HG03521 (cell line): ENCODE results near the gene MAGI2.

ENCODE experiments used
- ATAC-seq: cut with Tn5 transposase; IDR thresholded peaks from one replicate; pipeline ENCODE4 v1.9.1; 2021; ENCODE audit warnings: mild to moderate bottlenecking, moderate library complexity; ENCODE audit not compliant: unreplicated experiment

The MAGI2 gene

GRCh38 chr7:79453558-79454360 lies at the start of gene MAGI2:
TSS of gene MAGI2 (minus strand) at chr7:79453667. CDS start at chr7:79453320, 347 bp downstream.
- ATAC-seq: no peak

DNA sequence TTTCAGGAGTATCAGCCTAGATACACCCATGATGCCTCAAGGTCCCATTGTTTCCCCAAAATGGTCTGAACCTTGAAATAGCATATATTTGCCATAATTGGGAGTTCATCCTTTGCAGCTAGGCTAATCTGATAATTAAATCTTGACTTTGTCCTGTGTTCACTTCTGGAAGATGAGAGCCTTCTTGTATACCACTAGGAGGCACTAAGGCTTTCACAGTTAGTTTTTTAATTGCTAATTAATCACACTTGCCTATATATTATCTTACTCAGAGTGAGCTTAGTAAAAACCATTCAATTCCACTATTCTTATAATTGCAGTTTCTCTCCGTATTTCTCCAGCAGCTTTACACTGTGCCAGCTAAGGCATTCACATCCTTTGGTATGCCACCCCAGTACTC lies 48.7 kb upstream of the MAGI2 start:
- ATAC-seq: no peak

GRCh38 chr7:79500759-79501158 lies 47.3 kb upstream of the MAGI2 start:
- ATAC-seq: no peak

DNA sequence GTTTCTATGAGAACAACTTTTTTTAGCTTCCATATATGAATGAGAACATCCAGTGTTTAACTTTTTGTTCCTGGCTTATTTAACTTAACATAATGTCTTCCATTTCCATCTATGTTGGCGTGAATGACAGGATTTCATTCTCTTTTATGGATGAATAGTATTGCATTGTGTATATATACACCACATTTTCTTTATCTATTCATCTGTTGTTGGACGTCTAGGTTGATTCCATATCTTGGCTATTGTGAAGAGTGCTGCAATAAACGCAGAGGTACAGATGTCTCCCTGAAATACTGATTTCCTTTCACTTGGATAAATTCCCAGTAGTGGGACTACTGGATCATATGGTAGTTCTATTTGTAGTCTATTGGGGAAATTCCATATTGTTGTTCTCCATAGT lies 44.3 kb upstream of the MAGI2 start:
- ATAC-seq: no peak

DNA sequence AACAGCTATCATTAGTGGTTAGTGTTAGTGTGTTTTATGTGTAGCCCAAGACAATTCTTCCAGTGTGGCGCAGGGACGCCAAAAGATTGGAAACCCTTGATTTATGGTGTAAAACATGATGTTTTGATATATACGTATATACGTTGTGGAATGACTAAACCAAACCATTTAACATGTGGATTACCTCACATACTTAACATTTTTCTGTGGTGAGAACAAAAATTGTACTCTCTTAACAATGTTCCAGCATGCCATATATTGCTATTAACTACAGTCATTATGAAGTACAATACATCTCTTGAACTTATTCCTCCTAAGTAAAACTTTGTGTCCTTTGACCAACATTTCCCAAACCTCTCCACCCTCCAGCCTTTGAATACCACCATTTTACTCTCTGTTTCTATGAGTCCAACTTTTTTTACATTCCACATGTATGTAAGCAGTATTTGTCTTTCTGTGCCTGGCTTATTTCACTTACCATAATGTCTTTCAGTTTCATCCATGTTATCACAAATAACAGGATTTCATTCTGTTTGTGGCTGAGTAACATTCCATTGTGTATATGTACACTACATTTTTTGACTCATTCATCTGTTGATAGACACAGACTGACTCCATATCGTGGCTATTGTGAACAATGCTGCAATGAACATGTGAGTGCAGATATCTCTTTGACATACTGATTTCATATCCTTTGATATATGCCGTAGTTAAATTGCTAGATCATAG lies 42.2 kb upstream of the MAGI2 start:
- no peak for ATAC-seq

DNA sequence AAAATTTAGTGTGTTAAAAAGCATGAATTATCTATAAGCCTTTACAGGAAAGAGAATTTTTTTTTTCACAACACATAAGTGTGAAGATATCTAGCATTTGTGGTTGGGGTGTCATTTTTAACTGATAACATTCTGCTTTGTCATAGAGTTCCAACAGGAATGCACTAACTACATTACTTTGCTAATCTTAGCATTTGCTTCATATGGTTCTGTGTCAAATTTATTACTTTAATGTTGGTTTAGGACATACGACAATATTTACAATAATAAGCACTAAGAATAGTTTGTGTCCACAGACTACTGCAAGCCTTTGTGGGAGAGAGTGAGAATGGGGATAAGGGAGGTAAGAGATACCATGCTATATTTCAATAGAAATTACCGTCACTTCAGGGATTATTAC lies 40.6 kb upstream of the MAGI2 start:
- ATAC-seq: no peak

DNA sequence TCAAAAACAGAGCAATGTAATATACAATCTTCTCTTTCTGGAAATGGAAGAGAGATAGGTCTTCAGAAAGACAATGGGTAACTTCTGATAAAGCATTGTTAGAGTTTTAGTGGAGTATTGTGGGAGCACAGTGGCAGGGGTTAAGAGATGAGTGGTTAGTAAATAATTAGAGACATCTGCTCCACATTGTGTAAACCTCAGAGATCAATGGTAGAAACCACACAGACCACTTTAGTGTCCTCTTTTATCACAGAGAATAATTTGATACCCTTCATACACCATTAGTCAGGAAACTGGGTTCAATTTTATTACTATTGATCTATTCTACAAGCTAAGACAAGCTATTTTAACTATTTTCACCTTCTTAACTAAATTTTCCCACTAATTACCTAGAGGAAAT lies 35.9 kb upstream of the MAGI2 start:
- no peak for ATAC-seq

DNA sequence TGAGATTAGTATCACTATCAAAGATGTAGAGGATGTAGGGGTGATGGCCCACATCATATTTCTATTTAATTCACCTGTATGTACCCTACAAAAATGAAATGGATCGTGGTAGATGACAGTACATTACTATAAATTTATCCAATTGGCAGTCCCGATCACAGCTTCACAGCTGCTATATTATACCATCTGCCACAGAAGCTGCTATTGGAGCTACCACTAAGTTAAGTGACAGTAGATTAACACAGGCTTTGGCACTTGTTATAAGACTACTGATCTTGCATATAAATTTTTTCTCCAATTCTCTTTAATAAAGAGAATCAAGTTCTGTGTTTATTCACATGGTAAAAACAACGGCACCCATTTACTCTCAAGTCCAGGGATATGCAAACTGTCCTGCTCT lies 24.9 kb upstream of the MAGI2 start:
- ATAC-seq: no peak

GRCh38 chr7:79475455-79475854 lies 22.0 kb upstream of the MAGI2 start:
- ATAC-seq: no peak

GRCh38 chr7:79471699-79472098 lies 18.2 kb upstream of the MAGI2 start:
- ATAC-seq: no peak

- no peak for ATAC-seq
Observed at GRCh38 chr7:79471283-79471682, 17.8 kb upstream of the MAGI2 start.

GRCh38 chr7:79465551-79465950 lies 12.1 kb upstream of the MAGI2 start:
- ATAC-seq: no peak

- ATAC-seq: no peak
Observed at GRCh38 chr7:79464051-79464450, 10.6 kb upstream of the MAGI2 start.

- ATAC-seq: no peak
Observed at GRCh38 chr7:79462390-79462789, 8.9 kb upstream of the MAGI2 start.

GRCh38 chr7:79461660-79462059 lies 8.2 kb upstream of the MAGI2 start:
- no peak for ATAC-seq

- ATAC-seq: no peak
Observed at GRCh38 chr7:79459381-79459780, 5.9 kb upstream of the MAGI2 start.

DNA sequence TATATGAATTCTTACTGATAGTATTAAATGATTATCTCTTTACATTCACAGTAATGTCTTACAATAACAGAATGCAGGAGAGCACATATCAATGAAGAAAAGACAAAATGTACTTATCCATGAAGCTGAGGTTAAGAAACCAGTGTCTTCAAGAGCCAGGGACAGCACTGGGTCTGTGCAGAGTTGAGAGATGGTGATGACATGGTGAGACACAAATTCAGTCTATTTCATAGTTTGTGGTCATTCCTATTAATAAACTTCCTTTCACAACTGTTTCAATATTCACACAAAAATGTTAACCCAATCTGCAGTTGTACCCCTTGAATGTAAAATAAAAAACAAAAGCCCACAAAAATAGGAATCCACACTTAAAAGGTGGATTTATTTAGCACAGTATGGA lies 5.3 kb upstream of the MAGI2 start:
- ATAC-seq: no peak

- ATAC-seq: no peak
Observed at GRCh38 chr7:79455173-79455790, 1.8 kb upstream of the MAGI2 start.

DNA sequence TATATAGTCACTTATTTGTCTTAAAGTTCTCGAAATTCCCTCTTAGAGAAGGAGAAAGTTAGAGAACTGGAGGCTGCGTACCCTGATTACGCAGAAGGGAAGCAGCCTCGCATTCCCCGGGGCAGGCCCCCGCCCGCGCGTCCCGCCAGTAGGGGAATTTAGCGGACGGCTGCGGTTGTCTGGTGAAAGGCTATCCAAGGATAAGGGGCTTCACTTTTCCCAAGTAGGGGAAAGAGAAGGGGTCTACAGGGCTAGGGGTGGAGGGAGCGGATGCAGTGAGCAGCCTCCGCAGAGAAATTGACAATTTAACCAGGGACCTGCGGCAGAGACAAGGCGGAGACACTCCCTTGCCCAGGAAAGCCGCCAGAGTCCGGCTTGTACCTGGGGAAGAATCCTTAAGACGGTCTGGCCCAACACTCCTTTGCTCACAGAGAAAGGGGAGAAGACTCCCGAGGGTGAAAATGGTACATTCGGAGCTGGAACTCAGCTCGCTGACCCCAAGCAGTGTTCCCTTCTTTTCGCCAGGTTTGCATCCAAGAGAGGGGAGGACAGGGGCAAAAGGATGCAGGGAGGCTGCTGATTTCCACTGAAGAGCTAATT lies 994 bp upstream of the MAGI2 start:
- ATAC-seq: no peak

GRCh38 chr7:79453266-79453557 lies 255 bp downstream of the MAGI2 start:
- ATAC-seq: no peak

GRCh38 chr7:79452495-79453265 lies 787 bp downstream of the MAGI2 start:
- ATAC-seq: no peak
